Spleen (tissue), 7 donors: ENCODE data around the gene TMEM94.

Source experiments
- CTCF ChIP-seq, 11 experiments: fragments of 200-600 bp in 7 of 11; fragments of 450-650 bp in 4 of 11; sonication (generic) in 4 of 11; IDR thresholded peaks in 8 of 11; conservative IDR thresholded peaks in 3 of 11; 1 replicate in 7 of 11; 2 replicates in 4 of 11; pipeline versions ENCODE4 v1.4.0 to v1.8.0; 2016 to 2021; ENCODE audit warnings: antibody characterized with exemption in 11 of 11, inconsistent platforms in 4 of 11, mild to moderate bottlenecking in 1 of 11
- POLR2A ChIP-seq, 3 donors: fragments of 450-650 bp; IDR thresholded peaks; one replicate each; pipeline ENCODE4 v1.5.1; 2017; ENCODE audit warnings: antibody characterized with exemption in 3 of 3, mild to moderate bottlenecking in 1 of 3
- donor health status: DM: no; HTN: no; CAD: no; lungs with moderate emphysema.
- donor health status: DM: no; HTN: no; CAD: no.
- donor health status: DM: no; HTN: no; CAD: no.

GRCh38 chr17:75486951-75487350, 30.5 kb downstream of the TMEM94 start:
- TF ChIP-seq CTCF (IDR thresholded peaks at IDR 0.05 in 8 of 11, conservative IDR thresholded peaks at IDR 0.05 in 3 of 11) = no peak
- no peak for TF ChIP-seq POLR2A (IDR thresholded peaks at IDR 0.05)
